Breast epithelium (tissue), 4 donors: ENCODE measurements around the gene ITPR2. TPM values are rescaled to one million over a fixed set of nuclear protein-coding genes. Genes with fewer than 3 reads are reported as not detected.
"Not testable (repeated sequence)": the region's sequence is repeated elsewhere in the genome, so short reads cannot be mapped to it uniquely, and the experiment has no call there.

Experiments
- DNase-seq, 2 donors: peaks; one replicate each; pipeline ENCODE4 v3.0.0-alpha.2; 2019; ENCODE audit warnings: low spot score in 2 of 2
- H3K27ac ChIP-seq, 2 donors: fragments of 200-600 bp; sonication (generic) in 1 of 2; one replicate each; pipeline ENCODE4 v1.5.1; 2016 to 2019; ENCODE audit warnings: mild to moderate bottlenecking in 1 of 2
- H3K27me3 ChIP-seq, 2 donors: fragments of 200-600 bp; sonication (generic) in 1 of 2; one replicate each; pipeline versions ENCODE4 v1.5.1 to v1.6.0; 2017 to 2019; ENCODE audit warnings: control low read depth in 1 of 2, mild to moderate bottlenecking in 1 of 2
- H3K36me3 ChIP-seq: fragments of 200-600 bp; one replicate; pipeline ENCODE4 v1.5.1; 2019
- H3K4me1 ChIP-seq, 2 donors: fragments of 200-600 bp; sonication (generic); one replicate each; pipeline ENCODE4 v1.5.1; 2016 to 2019; ENCODE audit warnings: control low read depth in 1 of 2
- H3K4me3 ChIP-seq, 3 donors: fragments of 200-600 bp; sonication (generic); 1 replicate in 2 of 3; 2 replicates in 1 of 3; pipeline ENCODE4 v1.5.1; 2016 to 2019; ENCODE audit warnings: mild to moderate bottlenecking in 3 of 3, moderate library complexity in 2 of 3
- H3K9me3 ChIP-seq, 2 donors: fragments of 200-600 bp; sonication (generic) in 1 of 2; one replicate each; pipeline ENCODE4 v1.5.1; 2016 to 2019; ENCODE audit warnings: control low read depth in 1 of 2
- CTCF ChIP-seq, 3 donors: fragments of 450-650 bp; IDR thresholded peaks; one replicate each; pipeline ENCODE4 v1.5.1; 2016 to 2017; ENCODE audit warnings: antibody characterized with exemption in 3 of 3, mild to moderate bottlenecking in 3 of 3, moderate library complexity in 3 of 3
- POLR2A ChIP-seq: fragments of 450-650 bp; IDR thresholded peaks from one replicate; pipeline ENCODE4 v1.6.1; 2016; ENCODE audit warnings: antibody characterized with exemption, mild to moderate bottlenecking, moderate library complexity
- POLR2AphosphoS5 ChIP-seq, 3 donors: sonication (generic); formaldehyde crosslinking; IDR thresholded peaks; one replicate each; pipeline ENCODE4 v1.6.1; 2017; ENCODE audit warnings: antibody characterized with exemption in 3 of 3
- intact Hi-C: fragments of 100-400 bp; cut with DNase I; formaldehyde crosslinking; loops from one replicate; pipeline ENCODE4 v1.15.1; 2023; ENCODE audit warnings: low total_unique reads
- total RNA-seq, 3 donors: library from RNA; depleted of rRNA; stranded (reverse); fragments of >200 nt; gene quantifications; one replicate each; pipeline ENCODE4 v1.1.0, GENCODE V29; 2016

The ITPR2 gene
- total RNA-seq, 3 donors from 2014 or later: 47.2 to 95.0 (median 66.5) TPM

DNA sequence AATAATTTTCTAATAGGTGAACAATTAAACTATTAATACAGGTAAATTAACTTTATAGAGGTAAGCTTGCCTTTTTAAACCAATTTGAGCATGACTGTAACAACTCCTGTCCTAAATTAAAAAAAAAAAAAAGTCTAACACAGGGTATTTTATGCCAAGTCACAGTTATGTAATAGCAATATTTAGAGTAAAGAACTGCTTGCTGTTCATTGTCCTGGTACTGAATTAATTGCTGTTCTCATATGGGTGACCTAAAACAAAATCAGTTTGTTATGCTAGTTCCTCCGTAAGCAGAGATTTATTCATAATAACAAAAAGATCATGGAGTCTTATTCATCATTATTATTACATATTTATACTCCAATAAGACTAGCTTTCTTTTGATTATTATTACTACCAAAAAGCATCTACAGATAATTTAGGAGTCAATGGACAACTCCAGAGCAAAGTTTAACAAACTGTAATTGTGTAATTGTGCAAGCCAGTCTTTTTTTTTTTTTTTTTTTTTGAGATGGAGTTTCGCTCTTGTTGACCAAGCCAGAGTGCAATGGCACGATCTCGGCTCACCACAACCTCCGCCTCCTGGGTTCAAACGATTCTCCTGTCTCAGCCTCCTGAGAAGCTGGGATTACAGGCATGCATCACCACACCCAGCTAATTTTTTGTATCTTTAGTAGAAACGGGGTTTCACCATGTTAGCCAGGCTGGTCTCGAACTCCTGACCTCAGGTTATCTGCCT is 98.3 kb downstream of the ITPR2 start:
- no peaks in the 10 kb centered on the region for H3K36me3 ChIP-seq
- intact Hi-C loops: no loop called here
- DNase-seq: no peak
- H3K4me1 ChIP-seq: peaks cover 0 to 5% of the 10 kb centered on the region in 2 donors
- H3K27me3 ChIP-seq: no peaks in the 10 kb centered on the region
- TF ChIP-seq CTCF (IDR thresholded peaks at IDR 0.05): no peak
- TF ChIP-seq POLR2A: no peak
- no peak for TF ChIP-seq POLR2AphosphoS5 (IDR thresholded peaks at IDR 0.05)
- peaks cover 0 to 6% of the 10 kb centered on the region in 2 donors for H3K9me3 ChIP-seq
- H3K27ac ChIP-seq: no peak overlapping the region
- no peak overlapping the region for H3K4me3 ChIP-seq

GRCh38 chr12:26732005-26732908 is 100.7 kb downstream of the ITPR2 start:
- Histone ChIP-seq H3K27ac (no peak overlapping the region), H3K27me3 (no peaks in the 10 kb centered on the region), H3K36me3 (no peaks in the 10 kb centered on the region), H3K9me3 (no peaks in the 10 kb centered on the region), H3K4me1 (peaks cover 0 to 5% of the 10 kb centered on the region in 2 donors), H3K4me3 (no peak overlapping the region)
- no peak for DNase-seq
- TF ChIP-seq CTCF (IDR thresholded peaks at IDR 0.05) (no peak), POLR2AphosphoS5 (IDR thresholded peaks at IDR 0.05) (no peak), POLR2A (no peak)
- intact Hi-C loops: no loop called here

DNA sequence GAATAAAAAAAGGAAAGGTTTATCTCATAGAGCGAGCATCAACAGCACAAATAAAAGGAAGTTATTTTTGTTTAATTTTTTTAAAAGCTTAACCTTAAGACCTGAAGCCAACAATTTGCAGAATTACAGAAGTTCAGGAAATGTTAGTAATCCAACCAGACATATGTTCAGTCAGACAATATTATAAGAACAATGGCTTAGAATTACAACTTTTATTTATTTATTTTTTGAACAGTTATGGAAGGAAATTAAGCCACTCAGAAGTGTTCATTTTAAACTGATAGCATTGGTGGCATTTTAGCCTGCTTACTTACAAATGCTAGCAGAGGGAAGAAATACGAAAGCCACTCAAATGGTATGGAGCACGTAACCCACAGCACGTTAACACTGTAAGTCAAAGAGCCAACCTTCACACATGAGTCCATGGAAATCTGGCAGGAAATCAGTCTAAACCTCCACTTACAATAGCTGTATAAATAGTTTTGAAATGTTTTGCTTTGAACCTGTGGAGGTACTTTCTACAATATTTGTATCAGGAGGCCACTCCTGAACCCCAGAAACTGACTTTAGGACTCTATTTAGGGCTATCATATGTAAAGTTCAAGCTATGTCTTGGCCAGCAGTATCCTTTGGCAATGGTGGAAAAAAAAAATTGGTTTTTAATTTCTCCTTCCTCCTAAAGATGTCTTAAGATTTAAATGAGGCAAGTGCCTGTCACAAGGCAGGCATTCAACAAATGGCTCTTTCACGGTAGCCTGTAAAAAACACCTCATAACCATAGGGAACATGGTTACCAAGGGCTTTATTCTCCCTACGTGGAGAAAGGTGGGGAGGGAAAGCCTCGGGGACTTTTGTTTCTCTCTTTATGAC is 102.3 kb downstream of the ITPR2 start:
- DNase-seq: no peak
- no peaks in the 10 kb centered on the region for H3K27me3 ChIP-seq
- H3K36me3 ChIP-seq: no peaks in the 10 kb centered on the region
- TF ChIP-seq CTCF (IDR thresholded peaks at IDR 0.05): no peak
- H3K4me3 ChIP-seq: no peak overlapping the region
- no peak overlapping the region for H3K27ac ChIP-seq
- intact Hi-C loops: no loop called here
- no peaks in the 10 kb centered on the region for H3K9me3 ChIP-seq
- H3K4me1 ChIP-seq: no peaks in the 10 kb centered on the region

GRCh38 chr12:26729137-26729671 is 103.8 kb downstream of the ITPR2 start:
- H3K27me3 ChIP-seq, H3K9me3 ChIP-seq, intact Hi-C loops, DNase-seq, H3K4me1 ChIP-seq, H3K4me3 ChIP-seq, H3K27ac ChIP-seq, H3K36me3 ChIP-seq: not testable (repeated sequence)
